HG03060 (cell line): ENCODE results near the gene SLC22A14.
"Not testable (repeated sequence)": the region's sequence is repeated elsewhere in the genome, so short reads cannot be mapped to it uniquely, and the experiment has no call there.

Experiments used
- ATAC-seq: cut with Tn5 transposase; IDR thresholded peaks from one replicate; pipeline ENCODE4 v1.9.1; 2021; ENCODE audit warnings: low read depth, moderate number of reproducible peaks; ENCODE audit not compliant: unreplicated experiment

Gene SLC22A14

GRCh38 chr3:38268522-38268921, 13.6 kb upstream of the SLC22A14 start:
- no peak for ATAC-seq

GRCh38 chr3:38270606-38271005, 11.5 kb upstream of the SLC22A14 start:
- ATAC-seq: no peak

GRCh38 chr3:38271553-38271952, 10.5 kb upstream of the SLC22A14 start:
- ATAC-seq: no peak

GRCh38 chr3:38274864-38275649, 7.0 kb upstream of the SLC22A14 start:
- no peak for ATAC-seq

- ATAC-seq: no peak
Observed at GRCh38 chr3:38275658-38276057, 6.4 kb upstream of the SLC22A14 start.

GRCh38 chr3:38276081-38276916, 5.8 kb upstream of the SLC22A14 start:
- no peak for ATAC-seq

- no peak for ATAC-seq
Observed at GRCh38 chr3:38276917-38277630, 5.0 kb upstream of the SLC22A14 start.

DNA sequence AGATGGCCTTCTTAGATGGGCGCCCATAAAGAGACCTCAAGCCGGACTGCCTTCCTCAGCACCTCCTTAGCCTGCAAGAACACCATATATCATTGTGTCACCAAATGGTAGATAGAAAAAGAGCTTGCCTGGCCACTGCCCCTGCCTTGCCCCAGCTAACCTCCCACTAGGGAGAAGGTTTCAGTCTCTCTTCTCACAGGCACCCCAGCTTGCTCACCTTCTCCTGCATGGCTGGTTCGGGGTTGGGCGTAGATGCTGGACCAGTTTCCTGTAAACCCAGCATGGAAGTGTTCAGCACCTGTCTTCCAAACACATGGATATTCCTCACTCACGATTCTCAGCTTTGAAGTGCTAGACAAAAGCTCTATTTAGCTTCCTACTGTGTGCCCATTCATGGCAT, 3.3 kb upstream of the SLC22A14 start:
- no peak for ATAC-seq

DNA sequence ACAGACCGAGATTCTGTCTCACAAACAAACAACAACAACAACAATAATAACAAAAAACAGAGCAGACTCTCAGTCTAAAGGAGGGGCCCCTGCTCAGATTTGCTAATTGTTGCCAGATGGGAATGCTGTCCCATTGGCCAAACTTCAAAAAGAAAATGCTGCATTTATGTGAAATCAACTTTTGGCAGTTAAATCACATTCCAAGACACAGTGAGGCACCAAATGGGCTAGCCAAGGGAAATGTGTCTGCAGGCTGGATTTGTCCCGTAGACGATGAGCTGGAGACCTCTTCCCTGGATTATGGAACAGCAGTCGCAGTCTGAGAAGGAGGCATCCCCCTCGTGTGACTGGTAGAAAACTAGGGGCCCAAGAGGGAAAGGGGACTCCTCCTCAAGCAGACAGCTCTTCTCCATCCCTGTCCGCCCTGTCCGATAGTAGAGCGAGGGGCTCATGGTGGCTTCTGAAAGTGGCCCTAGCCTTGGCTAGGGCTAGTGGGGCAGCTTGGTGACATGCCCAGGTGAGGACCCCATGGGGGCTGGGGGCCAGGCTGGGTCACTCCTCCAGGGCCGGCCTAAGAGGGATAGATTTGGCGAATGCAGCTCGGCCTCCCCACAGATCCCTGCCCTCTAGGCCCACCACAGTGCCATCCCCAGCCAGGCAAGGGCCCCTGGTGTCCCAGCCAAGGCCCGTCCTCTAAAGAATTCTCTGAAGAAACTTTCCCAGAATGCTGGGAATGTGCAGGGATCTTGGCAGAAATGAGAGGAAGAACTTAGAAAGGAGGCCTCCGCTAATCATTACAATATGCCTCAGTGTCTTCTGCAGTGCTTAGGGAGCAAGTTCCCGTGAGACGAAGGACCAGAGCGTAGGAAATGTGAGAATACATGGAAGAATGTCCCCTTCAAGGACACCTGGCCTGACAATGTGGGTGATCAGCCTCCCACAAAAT, 2.0 kb downstream of the SLC22A14 start:
- no peak for ATAC-seq

DNA sequence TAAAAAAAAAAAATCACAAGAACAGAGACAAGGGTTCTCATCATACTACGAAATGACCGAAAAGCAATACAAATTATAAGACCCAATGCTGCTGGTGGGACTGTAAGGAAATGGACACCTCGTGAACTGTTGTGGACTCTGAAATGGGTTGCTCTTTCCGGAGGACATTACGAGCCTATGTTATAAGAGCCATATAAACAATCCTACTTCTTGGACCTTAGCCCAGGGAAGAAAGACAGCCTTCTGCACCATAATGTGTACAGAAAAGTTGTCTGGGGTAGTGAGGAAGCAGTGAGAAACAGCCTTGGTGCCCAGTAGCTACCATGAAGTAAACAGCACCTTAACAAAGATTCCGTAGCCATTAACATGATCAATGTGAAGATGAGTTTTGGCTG, 2.7 kb downstream of the SLC22A14 start:
- ATAC-seq: no peak

- ATAC-seq: not testable (repeated sequence)
Observed at GRCh38 chr3:38289286-38290217, 7.5 kb downstream of the SLC22A14 start.

DNA sequence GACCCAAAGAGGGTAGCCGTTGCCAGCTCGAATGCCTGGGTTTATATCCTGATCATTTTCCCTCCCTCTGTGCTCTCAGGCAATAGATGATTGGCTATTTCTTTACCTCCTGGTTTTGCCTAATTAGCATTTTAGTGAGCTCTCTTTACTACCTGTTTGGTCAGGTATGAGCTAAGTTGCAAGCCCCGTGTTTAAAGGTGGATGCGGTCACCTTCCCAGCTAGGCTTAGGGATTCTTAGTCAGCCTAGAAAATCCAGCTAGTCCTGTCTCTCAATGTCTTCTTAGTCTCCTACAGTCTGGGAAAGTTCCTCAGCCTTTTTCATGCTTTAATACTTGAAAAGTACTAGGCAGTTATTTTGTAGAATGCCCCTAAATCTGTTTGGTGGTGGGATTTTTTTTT, 15.0 kb downstream of the SLC22A14 start:
- ATAC-seq: not testable (repeated sequence)

DNA sequence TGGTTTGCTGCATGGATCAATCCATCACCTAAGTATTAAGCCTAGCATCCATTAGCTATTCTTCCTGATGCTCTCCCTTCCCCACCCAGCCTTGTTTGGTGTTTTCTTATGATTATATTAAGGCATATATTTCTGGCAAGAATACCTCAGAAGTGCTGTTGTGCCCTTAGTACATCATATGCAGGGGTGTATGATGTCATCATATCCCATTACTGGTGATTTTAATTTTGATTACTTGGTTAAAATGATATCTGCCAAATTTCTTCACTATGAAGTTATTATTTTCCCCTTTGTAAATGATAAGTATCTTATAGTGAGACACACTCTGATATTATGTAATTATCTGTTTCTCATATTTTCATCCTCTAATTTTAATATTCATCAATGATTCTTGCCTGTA, 15.4 kb downstream of the SLC22A14 start:
- ATAC-seq: no peak

DNA sequence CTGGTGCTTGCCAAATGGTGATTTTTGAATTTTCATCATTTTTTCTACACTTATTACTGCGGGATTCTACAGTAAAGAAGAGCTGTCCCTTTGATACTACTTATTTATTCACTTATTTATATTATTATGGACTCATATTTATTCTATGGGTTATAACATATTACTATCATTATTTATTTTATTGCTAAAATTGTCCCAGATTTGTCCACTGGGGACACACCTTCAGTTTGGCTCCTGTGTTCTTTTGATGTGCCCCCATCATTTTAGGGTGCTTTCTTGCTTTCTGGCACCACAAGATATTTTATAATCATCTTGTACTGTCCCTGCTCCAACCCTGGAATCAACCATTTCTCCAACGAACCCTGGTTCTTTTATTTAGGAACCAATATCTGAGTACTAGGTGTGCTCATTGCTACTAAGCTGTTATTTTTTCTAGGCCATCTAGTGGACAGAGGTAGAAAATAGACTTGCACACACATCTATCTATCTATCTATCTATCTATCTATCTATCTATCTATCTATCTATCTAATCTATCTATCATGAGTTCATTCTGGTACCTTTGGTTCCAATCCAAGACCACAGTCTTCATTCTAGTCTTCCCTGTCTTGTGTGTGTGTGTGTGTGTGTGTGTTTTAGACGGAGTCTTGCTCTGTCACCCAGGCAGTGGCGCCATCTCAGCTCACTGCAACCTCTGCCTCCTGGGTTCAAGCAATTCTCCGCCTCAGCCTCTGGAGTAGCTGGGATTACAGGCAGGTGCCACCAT, 16.0 kb downstream of the SLC22A14 start:
- ATAC-seq: no peak

GRCh38 chr3:38306941-38307340, 24.8 kb downstream of the SLC22A14 start:
- ATAC-seq: no peak

GRCh38 chr3:38307599-38307998, 25.5 kb downstream of the SLC22A14 start:
- ATAC-seq: no peak

- ATAC-seq: no peak
Observed at GRCh38 chr3:38308456-38308855, 26.4 kb downstream of the SLC22A14 start.

GRCh38 chr3:38311476-38311875, 29.4 kb downstream of the SLC22A14 start:
- ATAC-seq: no peak
